RKO (cell line): ENCODE data around the gene PARD6G.
"Not testable (repeated sequence)": the region's sequence is repeated elsewhere in the genome, so short reads cannot be mapped to it uniquely, and the experiment has no call there.

Experiments used
- DNase-seq: peaks from one replicate; pipeline ENCODE4 v3.0.0-alpha.2; 2016; ENCODE audit warnings: low spot score

Gene PARD6G

DNA sequence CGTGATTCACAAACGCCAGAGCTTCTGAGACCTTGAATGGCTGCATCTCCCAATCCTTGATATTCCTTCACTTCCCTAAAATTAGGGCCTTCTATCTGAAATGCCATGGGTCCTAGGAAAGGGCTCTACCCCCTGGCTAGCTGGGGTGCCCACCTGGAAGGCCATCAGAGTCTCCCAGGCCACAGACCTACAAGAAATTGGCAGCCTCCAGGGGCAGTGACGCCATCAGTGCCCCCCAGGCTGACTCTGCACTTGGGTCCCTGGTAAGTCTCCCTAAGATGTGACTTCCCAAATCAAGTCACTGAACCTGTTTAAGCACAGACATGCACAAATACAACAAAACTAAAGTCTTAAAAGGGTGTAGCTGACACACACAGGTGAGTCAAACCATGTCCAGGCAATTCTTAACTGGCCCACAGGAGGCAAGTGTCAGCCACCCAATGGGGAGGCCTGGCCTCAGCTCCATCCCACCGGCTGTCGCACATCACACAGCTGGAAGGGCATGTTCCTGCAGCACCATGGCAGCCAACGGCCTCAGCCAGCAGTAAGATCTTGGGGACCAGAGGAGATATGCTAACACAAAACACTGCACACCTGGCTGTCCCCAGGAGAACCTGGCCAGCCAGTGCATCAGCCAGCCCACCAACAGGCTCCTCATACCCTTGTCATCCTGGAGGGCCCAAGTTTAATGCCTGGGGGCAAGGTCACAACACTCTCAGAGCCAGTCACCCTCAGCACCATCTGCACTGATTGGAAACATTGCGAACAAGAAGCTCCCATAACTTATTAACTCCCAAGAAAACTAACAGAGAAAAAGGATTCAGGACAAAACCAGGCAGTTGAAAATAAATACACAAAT, 5.2 kb downstream of the PARD6G start:
- no peak for DNase-seq

DNA sequence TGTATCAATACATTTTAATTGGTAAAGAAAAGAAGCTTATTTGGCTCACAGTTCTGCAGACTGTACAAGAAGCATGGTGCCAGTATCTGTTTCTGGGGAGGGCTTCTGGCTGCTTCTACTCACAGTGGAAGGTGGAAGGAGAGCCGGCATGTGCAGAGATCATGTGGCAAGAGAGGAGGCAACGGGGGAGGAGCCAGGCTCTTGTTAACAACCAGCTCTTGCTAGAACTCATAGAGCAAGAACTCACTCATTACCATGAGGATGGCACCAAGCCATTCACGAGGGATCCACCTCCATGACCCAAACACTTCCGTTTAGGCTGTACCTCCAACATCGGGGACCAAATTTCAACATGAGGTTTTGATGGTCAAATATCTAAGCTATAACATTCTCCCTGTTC, 7.5 kb downstream of the PARD6G start:
- DNase-seq, result no peak

DNA sequence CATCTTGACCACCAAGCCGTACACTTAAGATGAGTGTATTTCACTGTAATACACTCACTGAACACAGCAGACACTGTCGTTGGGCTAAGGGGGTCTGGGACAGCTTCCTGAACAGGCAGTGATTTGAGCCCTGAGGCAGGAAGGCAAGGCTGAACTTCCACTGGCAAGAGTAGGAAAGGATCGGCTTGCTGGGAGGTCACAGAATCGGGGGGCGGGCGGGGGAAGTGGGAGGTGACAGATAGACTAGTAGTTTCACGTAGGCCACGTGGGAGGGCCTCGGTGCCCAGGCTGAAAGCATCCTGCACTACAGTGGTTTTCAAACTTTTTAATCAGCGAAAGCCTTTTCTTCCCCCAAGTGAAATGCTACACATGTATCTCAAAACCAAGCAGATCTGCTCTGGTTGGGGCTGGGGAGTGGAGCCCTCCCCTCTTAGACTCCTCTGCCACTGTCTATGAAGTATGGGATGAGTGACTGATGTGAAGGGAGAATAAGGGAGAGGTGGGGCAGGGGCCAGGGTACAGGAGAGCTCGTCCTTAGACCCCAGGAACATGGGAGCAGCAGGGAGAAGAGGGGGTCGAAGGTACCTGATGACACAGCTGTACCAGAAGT, 8.6 kb downstream of the PARD6G start:
- no peak for DNase-seq

GRCh38 chr18:80237519-80237918, 9.8 kb downstream of the PARD6G start:
- DNase-seq, result not testable (repeated sequence)

DNA sequence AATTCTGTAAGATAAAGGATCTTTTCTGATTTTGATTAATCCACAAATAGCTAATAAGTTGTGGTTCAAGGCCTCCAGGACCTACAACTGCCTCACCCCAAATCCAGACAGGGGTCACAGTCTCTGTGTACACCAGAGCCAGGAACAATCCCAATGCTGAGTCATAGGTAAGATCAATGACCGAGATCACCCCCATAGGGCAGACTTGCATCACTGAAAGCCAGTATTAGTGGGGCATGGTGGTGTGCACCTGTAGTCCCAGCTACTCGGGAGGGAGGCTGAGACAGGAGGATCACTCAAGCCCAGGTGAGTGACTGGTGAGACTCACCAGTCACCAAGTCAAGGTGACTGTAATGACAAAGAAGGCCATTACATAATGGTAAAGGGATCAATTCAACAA, 12.9 kb downstream of the PARD6G start:
- DNase-seq, result no peak

DNA sequence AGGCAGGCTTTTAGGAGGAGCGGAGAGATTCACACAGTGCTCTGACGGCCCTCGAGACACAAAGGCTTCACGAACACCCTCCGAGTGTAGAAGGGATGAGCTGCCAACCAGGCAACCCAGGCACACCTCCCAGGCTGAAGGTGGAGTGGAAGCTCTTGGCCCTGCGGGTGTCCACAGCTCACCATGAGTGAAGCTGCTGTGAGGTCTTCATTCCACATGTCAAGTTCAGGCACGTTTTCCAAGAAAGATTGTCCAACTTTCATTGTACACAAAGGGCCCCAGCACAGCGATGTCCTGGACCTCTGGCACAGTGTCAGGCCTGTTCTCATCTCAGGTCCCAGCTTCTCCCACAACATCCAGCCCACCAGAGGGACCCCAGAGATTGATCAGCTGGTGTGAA, 13.4 kb downstream of the PARD6G start:
- DNase-seq, result no peak

DNA sequence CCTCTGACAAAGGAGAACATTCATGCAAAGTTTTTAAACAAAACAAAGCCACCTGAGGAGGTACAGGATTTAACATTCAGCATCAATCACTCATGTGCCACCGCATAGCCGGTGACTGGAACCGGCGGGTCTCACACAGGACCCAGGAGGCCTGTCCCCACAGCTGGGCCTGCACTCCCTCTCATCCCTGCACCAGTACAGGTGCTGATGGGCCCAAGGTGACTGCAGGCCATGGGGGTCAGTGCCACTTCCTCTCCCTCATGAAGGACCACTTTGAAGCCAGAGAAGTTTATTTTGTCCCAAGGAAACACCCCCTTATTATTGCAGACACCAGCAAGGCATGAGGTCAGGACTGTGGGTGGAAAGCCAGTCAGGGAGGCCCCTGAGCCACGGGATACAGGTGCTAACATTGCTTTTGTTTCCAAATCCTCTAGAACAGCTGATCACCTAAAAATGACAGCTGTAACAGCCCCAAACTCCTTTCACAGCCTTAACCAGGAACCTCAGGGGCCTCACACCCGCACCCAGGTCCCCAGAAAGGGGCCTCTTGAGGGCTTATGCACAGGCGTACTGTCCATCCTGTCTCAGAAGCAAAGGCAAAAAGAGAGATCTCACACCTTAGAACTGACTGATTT, 14.0 kb downstream of the PARD6G start:
- DNase-seq, result no peak

DNA sequence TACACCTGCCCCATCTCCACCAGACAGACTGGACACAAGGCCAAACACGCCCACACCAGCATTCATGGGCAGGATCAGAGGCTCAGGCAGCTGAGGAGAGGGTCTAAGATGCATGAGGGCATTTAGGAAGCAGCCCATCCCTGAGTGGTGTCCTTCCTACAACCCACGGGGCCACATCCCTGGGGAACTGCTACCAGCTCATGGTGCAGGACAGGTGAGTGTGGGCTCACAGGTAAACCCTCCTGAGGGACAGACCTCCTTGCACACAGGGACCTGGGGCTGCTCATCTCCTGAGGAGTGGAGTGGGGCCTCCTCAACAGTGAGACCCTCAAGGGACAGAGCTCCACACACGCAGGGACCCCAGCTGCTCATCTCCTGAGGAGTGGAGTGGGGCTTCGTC, 14.6 kb downstream of the PARD6G start:
- no peak for DNase-seq

GRCh38 chr18:80232030-80232429, 15.3 kb downstream of the PARD6G start:
- no peak for DNase-seq

DNA sequence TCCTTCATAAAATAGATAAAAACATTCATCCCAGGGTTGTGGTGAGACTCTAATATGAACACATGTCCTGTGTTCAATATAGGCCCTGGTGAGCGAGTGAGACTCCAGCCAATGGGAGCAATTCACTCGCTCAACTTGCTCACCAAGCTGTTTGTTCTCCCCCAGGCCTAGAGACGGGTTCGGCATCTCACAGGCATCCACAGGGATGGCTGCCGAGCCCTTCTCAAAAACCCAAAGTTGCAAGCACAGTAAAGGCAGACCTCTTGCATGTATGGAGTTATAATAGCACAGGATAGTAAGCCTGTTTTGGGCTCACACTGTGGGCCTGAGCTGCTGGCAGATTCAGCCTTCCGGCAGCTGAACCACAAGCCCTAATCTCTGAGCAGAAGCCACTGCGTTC, 15.7 kb downstream of the PARD6G start:
- no peak for DNase-seq

DNA sequence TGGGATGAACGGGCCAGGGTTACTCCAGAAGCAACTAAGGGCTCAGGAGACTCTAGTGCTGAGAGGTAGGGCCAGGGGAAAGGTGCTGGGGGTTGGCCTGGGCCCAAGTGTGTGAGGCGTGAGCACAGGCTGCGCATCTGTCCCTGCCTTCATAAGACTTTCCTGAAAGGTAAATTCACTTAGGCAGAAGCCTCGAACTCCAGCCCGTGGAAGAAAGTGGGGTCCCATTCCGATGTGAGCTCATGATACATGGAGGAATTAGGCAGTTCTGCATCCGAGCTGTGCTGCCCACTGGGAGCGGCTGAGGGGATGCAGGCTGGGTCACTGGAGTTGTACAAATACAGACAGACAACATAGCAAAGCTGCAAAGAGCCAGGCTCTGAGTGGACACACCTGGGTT, 16.2 kb downstream of the PARD6G start:
- no peak for DNase-seq

DNA sequence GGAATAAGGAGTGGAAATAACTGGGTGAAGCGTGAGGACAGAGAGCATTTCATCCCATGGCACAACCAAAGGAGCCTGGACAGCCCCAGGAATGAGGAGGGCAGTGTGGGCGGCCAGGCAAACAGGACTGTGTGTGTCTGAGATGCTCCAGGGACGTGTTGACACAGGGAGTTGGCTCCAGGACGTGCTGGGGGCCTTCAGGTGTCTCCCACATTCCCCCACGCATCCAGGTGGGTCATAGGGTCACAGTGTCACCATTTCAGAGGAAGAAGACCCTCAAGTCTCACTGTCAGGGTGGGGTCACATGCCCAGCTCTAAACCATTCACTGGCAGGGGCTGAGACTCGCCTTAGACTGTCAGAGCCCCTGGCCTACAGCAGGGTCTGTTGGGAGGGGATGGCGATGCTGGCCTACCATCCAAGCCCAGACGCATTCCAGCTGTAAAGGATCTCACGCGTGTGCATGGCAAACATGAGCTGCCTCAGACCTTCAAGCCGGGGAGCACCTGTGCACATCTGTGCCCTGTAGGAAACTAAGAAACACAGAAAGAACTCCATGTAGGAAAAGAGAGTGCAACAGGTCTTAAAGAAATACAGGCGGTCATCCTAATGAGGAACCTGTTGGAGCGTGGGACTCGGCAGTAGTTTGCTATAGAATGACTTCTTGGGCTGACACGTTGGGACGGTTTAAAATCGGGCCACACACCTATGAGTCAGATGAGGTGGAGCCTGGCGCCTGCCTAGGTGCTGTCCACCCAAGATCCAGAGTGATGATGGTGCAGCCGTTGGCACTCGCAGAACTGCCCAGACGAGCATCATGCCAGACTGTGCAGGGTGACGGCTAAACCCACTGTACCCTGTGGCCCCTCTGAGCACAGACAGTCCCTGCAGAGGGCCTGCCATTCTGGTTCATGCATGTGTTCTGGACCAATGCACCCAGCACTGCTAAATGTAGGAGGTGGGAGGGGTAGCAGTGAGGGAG, 17.3 kb downstream of the PARD6G start:
- DNase-seq, result no peak

DNA sequence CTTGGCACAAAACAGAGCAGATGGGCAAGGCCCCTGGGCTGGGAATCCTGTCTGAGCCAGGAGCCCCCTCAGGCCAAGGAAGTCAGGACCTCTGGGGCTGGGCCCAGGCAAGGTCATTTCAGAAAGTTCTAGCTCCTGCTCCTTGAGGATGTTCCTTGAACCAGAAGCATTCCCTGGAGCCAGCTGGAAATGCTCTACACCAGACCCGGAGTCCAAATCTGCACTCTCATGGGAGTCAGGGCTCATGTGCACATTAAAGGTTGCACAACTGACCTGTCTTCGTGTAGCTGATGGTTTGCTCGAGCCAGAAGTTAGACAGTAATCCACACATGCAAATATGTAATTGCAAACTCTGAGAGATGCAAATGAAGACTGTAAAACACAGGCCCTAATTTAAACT, 18.0 kb downstream of the PARD6G start:
- DNase-seq, result no peak

DNA sequence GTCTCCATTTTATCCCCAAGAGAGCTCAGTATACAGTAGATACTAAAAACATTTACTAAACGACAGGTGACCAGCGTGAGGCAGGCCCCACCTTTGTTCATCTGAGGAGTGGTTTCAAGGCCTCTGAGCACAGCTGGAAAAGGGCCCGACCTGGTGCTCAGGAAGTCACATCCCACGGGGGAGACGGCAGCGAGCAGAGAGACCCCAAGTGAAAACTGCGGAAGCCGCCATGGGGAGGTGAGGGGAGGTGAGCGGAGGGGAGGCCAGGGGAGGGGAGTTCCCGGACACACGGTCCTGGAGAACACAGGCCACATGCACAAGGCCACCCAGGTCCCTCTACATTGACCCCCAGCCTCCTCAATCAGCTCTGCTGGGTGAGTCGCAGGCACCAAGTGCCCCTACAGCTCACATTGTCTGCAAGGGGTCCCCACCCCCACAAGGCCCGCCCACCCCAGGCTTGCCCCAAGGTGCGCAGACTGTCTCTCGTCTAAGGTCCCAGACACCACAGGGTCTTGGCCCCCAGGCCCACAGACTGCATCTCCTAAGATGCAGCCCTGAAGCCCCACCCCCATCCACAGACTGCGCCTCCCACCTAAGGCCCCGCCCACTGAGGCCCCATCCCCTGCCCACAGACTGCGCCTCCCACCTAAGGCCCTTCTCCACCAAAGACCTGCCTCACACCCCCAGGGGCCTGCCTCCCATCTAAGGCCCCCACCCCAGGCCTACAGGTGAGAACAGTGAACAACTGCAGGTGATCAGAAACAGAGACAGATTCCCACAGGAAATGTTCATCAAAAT, 19.1 kb downstream of the PARD6G start:
- no peak for DNase-seq

- DNase-seq, result no peak
Measured at GRCh38 chr18:80227472-80227871, 19.8 kb downstream of the PARD6G start.

DNA sequence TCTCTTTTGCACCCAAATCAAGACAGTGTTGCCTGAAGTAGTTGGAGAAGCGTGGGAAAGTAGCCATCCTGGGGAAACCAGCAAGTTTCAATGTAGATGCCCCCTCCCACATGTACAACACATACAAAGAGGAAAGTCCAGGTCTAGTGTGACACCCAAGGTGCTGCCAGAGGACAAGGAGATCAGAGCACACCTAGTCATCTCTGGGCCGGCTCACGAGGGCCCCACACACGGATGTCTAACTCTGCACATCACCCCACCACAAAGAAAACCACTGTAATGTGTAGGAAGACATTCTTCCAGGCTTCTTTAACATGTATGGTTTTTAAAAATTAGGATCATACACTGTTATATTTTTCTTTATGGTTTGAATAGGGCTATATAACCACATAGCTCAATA, 21.6 kb downstream of the PARD6G start:
- DNase-seq, result no peak

GRCh38 chr18:80223581-80224148, 23.6 kb downstream of the PARD6G start:
- no peak for DNase-seq

DNA sequence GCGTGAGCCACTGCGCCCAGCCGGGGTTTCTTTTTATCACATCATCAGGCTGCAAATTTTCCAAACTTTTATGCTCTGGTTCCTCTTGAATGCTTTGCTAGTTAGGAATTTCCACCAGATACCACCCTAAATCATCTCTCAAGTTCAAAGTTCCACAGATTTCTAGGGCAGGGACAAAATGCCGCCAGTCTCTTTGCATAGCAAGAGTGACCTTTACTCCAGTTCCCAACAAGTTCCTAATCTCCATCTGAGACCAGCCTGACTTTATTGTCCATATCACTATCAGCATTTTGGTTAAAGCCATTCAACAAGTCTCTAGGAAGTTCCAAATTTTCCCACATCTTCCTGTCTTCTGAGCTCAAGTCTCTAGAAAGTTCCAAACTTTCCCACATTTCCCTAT, 27.8 kb downstream of the PARD6G start:
- DNase-seq, result not testable (repeated sequence)

- DNase-seq, result no peak
Measured at GRCh38 chr18:80218341-80219227, 28.7 kb downstream of the PARD6G start.

DNA sequence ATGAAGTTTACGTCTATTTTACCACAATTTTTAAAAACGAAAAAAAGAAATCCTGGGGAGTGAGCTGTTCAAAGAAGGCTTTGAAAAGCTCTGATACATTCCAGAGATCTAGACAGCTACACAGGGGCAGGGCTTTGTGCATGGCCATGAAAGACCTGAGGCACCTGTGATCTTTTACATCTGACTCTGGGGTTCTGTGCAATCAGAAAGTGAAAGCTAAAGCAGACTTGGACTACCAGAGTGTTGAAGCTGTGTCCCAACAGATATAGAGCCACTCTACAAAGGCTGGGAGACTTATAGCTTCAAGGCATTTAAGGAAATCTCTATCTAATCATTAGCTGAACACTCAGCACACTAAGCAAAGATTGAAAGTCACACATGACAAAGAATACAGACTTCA, 34.1 kb downstream of the PARD6G start:
- no peak for DNase-seq
